Measurements from ENCODE around the gene NCAN. TPM values are rescaled to one million over a fixed set of nuclear protein-coding genes. Genes with fewer than 3 reads are reported as not detected.

NCAN gene
- total and polyA plus RNA-seq, 9 of the 15 experiments (the other 6 are each of a cell fraction or from before 2014, with no cell fraction given): 0.04 TPM; not detected in 8

DNA sequence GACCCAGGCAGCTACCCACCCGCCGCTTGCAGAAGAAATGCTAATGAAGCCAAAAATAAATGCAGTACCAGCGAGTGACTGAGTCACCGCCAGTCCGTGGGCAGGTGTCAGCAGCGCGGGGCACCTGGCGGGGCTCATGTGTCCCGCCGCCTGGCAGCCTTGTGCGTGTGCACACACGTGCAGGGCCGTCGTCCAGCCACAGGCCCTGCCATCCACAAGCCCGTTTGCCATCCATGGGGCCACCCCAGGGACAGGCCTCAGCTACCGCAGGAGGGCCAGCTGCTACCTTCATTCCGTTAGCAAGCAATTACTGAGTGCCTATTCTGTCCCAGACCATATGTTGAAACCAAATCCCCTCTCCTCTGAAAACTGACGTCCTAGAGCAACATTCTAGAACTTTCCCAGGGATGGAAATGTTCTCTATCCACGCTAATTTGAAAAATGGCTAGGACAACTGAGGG lies 20.5 kb downstream of the NCAN start:
- H3K27me3 ChIP-seq (ENCODE audit: control insufficient read depth in 2 of 2, insufficient read depth in 2 of 2, low read length in 2 of 2): peaks cover 19 to 52% of the 10 kb centered on the region in 2 experiments; a peak in 4 of 5 replicates
- no peaks in the 10 kb centered on the region for H3K36me3 ChIP-seq (ENCODE audit: control insufficient read depth, insufficient read depth, low read length)
- 11% methylated on average over 19 of the region's 19 CpGs for WGBS (ENCODE audit: insufficient coverage, low coverage, missing lambda C conversion rate)
- H3K9ac ChIP-seq (ENCODE audit: insufficient read depth in 1 of 2, low read depth in 2 of 2, low read length in 2 of 2): no peak overlapping the region; a peak in 1 of 4 replicates
- no TSS peak for BruUV-seq (replicated peaks)
- H3K79me2 ChIP-seq (ENCODE audit: control insufficient read depth, insufficient read depth, low read length): no peaks in the 10 kb centered on the region
- TF ChIP-seq HDAC1 (IDR thresholded peaks at IDR 0.05) (no peak), ZNF217 (CRISPR knock-in tag; IDR thresholded peaks at IDR 0.05) (no peak), POLR2A (conservative IDR thresholded peaks at IDR 0.05) (no peak)
- no peak overlapping the region for H3K4me3 ChIP-seq
- no peak for FAIRE-seq
- CTCF ChIA-PET (ENCODE audit: low intra/inter-chr PET ratio): no interaction called here
- no peak overlapping the region for H3K4me2 ChIP-seq (ENCODE audit: insufficient read depth, low read length)
- POLR2A ChIA-PET: no interaction called here
- peaks cover 10% of the 10 kb centered on the region for H3K9me3 ChIP-seq (replicated peaks; ENCODE audit: control insufficient read depth, insufficient read depth, low read depth, low read length)
- DNase-seq (ENCODE audit: extremely low read depth in 1 of 4, low spot score in 3 of 4): no peak
- in situ Hi-C loops (cut with MboI) (no loop called here), intact Hi-C loops (cut with micrococcal nuclease) (no loop called here)
- ATAC-seq: no peak
- peaks cover 4% of the 10 kb centered on the region; the same call in 1 of the 2 replicates for H4K20me1 ChIP-seq (replicated peaks; ENCODE audit: control insufficient read depth, insufficient read depth, low read length)
- H2AFZ ChIP-seq (ENCODE audit: low read depth, low read length): no peak overlapping the region
- no peaks in the 10 kb centered on the region for H3K9me1 ChIP-seq (ENCODE audit: control insufficient read depth, insufficient read depth, low read length)
- no peak overlapping the region for H3K27ac ChIP-seq (ENCODE audit: extremely low read depth, low read depth, low read length)
- peaks cover 0 to 5% of the 10 kb centered on the region in 2 experiments; a peak in 3 of 5 replicates for H3K4me1 ChIP-seq (replicated peaks in 1 of 2; ENCODE audit: control insufficient read depth in 2 of 2, insufficient read depth in 2 of 2, low read length in 2 of 2)

- peaks cover 14 to 32% of the 10 kb centered on the region in 2 experiments; a peak in 4 of 5 replicates for H3K27me3 ChIP-seq (ENCODE audit: control insufficient read depth in 2 of 2, insufficient read depth in 2 of 2, low read length in 2 of 2)
- no peak overlapping the region for H2AFZ ChIP-seq (ENCODE audit: low read depth, low read length)
- intact Hi-C loops (cut with micrococcal nuclease) (no loop called here), in situ Hi-C loops (cut with MboI) (no loop called here)
- no peak overlapping the region for H3K9ac ChIP-seq (ENCODE audit: insufficient read depth in 1 of 2, low read depth in 2 of 2, low read length in 2 of 2)
- BruUV-seq (replicated peaks): no TSS peak
- POLR2A ChIA-PET: interaction anchor here (1.1 to 1.5 kb wide), 5 partner anchors 9 to 65 kb away, joined by 3 to 6 read pairs (median 3); no protein-coding TSS in a partner anchor
- no peaks in the 10 kb centered on the region for H3K36me3 ChIP-seq (ENCODE audit: control insufficient read depth, insufficient read depth, low read length)
- peaks cover 10% of the 10 kb centered on the region for H3K9me3 ChIP-seq (replicated peaks; ENCODE audit: control insufficient read depth, insufficient read depth, low read depth, low read length)
- H3K27ac ChIP-seq (ENCODE audit: extremely low read depth, low read depth, low read length): no peak overlapping the region
- H3K79me2 ChIP-seq (ENCODE audit: control insufficient read depth, insufficient read depth, low read length): no peaks in the 10 kb centered on the region
- H3K9me1 ChIP-seq (ENCODE audit: control insufficient read depth, insufficient read depth, low read length): no peaks in the 10 kb centered on the region
- CTCF ChIA-PET (ENCODE audit: low intra/inter-chr PET ratio): no interaction called here
- FAIRE-seq (no peak), ATAC-seq (no peak), DNase-seq (ENCODE audit: extremely low read depth in 1 of 4, low spot score in 3 of 4) (no peak)
- no peak overlapping the region for H3K4me3 ChIP-seq
- no peak overlapping the region for H3K4me2 ChIP-seq (ENCODE audit: insufficient read depth, low read length)
- peaks cover 0 to 8% of the 10 kb centered on the region in 2 experiments; a peak in 3 of 5 replicates for H3K4me1 ChIP-seq (replicated peaks in 1 of 2; ENCODE audit: control insufficient read depth in 2 of 2, insufficient read depth in 2 of 2, low read length in 2 of 2)
- 6% methylated on average over 2 of the region's 2 CpGs for WGBS (ENCODE audit: insufficient coverage, low coverage, missing lambda C conversion rate)
- H4K20me1 ChIP-seq (replicated peaks; ENCODE audit: control insufficient read depth, insufficient read depth, low read length): no peaks in the 10 kb centered on the region
- TF ChIP-seq ZNF507 (tag; conservative IDR thresholded peaks at IDR 0.05) (peak; percentile 100), L3MBTL2 (IDR thresholded peaks at IDR 0.05) (no peak)
Observed at GRCh38 chr19:19234220-19234816, 22.6 kb downstream of the NCAN start.

All from K562 (cell line).